GM10266 (cell line): ENCODE results near the gene GYG2.
"Not testable (repeated sequence)": the region's sequence is repeated elsewhere in the genome, so short reads cannot be mapped to it uniquely, and the experiment has no call there.

ENCODE experiments used
- DNase-seq: peaks from one replicate; pipeline ENCODE4 v3.0.0; 2012; ENCODE audit errors: extremely low spot score
- TF ChIP-seq, protein P1 (sequence below): IDR thresholded peaks from 2 replicates; pipeline ENCODE4 v1.5.1; 2012; ENCODE audit warnings: mild to moderate bottlenecking, low read depth; ENCODE audit not compliant: control insufficient read depth, insufficient read depth; ENCODE audit errors: missing control alignments

Gene GYG2

DNA sequence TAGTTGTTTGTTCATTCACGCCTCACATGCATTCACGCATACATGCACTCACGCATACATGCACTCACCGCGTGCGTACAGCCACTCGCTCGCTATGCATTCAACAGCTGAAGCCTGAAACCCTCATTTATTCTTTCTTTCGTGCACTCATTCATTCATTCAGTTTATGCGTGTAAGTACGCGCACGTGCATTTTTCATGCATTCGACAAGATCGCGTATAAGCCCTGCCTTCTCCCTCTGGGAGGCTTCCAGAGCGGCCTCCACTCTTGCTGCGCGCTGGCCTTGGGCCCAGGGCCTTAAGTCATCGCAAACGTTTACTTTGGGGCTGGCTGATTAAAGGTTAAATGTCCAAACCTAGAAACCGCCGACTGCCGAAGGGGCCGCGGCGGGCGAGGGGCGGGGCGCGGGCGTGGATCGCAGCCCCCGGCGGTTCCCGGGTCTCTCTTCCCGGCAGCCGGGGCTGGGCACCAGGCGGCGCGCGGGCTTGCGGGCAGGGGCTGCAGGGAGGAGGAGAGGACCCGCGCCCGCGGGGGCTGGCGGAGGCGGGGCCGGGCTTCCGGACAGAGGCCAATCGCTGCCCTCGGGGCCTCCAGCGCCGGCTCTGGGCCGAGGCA is at the start of gene GYG2:
TSS of gene GYG2 (plus strand) at position 587 of the 615 bp plus-strand sequence. CDS start 1,259 bp downstream, outside the sequence.
- no peak for DNase-seq

DNA sequence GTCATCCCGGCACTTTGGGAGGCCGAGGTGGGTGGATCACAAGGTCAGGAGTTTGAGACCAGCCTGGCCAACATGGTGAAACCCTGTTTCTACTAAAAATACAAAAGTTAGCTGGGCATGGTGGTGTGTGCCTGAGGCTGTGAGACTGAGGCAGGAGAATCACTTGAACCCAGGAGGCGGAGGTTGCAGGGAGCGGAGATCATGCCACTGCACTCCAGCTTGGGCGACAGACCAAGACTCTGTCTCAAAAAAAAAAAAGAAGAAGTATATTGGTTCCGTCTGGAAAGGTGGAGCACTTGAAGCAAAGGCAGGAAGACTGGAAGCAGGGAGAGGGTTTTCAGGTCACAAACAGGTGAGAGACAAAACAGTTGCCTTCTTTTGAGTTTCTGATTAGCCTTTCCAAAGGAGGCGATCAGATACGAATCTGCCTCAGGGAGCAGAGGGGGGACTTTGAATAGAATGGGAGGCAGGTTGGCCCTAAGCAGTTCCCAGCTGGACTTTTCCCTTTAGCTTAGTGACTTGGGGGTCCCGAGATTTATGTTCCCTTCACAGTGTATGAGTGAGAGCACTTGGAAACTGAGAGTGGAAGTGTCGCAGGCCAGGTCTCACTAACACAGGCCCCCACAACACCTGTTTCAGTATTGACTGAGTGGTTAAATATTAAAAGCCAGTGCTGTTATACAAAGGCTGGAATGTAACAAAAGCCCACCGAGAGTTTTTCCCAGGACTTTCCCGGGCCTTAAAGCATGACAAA is 48.1 kb upstream of the GYG2 start:
- not testable (repeated sequence) for DNase-seq

More for the DNA sequence above, at the start of gene GYG2:
- TF ChIP-seq, protein P1, sequence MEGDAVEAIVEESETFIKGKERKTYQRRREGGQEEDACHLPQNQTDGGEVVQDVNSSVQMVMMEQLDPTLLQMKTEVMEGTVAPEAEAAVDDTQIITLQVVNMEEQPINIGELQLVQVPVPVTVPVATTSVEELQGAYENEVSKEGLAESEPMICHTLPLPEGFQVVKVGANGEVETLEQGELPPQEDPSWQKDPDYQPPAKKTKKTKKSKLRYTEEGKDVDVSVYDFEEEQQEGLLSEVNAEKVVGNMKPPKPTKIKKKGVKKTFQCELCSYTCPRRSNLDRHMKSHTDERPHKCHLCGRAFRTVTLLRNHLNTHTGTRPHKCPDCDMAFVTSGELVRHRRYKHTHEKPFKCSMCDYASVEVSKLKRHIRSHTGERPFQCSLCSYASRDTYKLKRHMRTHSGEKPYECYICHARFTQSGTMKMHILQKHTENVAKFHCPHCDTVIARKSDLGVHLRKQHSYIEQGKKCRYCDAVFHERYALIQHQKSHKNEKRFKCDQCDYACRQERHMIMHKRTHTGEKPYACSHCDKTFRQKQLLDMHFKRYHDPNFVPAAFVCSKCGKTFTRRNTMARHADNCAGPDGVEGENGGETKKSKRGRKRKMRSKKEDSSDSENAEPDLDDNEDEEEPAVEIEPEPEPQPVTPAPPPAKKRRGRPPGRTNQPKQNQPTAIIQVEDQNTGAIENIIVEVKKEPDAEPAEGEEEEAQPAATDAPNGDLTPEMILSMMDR: no peak

DNA sequence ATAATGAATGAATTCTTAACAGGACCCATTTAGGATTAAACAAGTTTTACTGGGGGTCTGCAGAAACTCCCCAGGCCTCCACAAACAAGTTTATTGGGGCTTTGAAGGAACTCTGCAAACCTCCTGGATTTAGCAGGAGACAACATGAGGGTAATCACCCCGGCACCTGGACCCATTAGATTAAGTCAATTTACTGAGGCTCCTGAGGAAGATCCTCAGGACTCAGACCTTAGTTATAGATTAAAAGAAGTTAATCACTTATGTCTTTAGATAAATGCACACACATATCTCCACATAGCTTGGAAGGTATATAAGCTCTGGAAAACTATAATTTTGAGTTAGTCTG is 47.5 kb upstream of the GYG2 start:
- TF ChIP-seq, protein P1: no peak
- no peak for DNase-seq

DNA sequence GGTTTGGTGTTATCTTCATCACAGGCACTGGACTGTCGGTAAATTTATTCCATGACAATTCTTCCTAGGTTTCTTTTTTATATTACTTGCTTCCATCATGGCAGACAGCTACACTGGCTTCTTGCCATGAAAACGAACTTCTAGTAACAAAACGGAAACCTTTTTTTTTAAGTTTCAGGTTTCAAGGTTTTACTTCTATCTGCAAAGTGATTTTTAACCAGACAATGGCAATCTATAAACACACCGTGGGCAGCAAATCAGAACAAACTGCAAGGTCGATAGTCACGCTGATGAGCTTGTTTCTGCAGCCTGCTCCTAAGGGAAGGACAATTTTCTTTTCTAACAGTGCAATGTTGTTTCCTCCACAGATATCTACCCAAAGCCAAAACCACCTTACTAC is 47.0 kb upstream of the GYG2 start:
- DNase-seq: no peak
- TF ChIP-seq, protein P1: no peak

DNA sequence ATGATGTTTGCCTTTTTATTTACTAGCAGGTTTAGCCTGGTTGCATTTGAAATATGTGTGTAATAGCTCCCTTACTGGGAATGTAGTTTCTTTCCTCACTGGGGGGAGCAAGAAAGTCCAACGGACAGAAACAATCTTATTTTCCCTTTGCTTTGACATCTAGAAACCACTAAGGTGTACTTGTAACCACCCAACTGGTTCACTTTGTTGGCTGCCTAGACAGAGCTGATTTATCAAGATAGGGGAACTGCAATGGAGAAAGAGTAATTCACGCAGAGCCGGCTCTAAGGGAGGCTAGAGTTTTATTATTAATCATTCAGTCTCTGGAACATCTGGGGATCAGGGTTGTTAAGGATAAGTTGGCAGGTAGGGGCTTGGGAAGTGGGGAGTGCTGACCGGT is 46.6 kb upstream of the GYG2 start:
- no peak for DNase-seq
- TF ChIP-seq, protein P1: no peak

DNA sequence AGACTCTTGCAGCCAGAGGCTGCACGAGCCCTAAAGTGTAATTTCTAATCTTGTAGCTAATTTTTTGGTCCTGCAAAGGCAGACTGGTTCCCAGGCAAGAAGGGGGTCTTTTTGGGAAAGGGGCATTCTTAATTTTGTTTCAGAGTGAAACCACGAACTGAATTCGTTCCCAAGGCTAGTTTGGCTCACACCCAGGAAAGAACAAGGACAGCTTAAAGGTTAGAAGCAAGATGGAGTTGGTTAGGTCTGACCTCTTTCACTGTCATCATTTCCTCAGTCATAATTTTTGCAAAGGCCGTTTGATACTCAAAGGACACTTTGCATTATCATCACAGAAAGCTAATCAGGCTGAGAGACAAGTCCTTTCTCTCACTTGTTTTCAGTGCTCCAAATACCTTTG is 46.0 kb upstream of the GYG2 start:
- DNase-seq: no peak
- TF ChIP-seq, protein P1: no peak

DNA sequence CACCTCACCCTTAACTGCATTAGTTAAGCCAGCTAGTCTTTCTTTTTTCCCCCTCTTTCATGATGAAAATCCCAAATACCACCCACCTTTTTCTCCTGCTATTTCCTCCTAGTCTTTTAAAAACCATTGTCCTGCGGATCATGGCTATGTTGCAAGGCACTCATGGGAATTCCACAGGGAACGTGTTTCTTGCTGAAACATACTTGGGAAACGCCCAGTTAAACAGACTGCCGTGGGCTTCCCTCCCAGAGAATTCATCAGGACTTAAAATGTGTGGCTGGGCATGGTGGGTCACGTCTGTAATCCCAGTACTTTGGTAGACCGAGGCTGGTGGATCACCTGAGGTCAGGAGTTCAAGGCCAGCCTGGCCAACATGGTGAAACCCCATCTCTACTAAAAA is 44.7 kb upstream of the GYG2 start:
- TF ChIP-seq, protein P1: no peak
- DNase-seq: no peak

DNA sequence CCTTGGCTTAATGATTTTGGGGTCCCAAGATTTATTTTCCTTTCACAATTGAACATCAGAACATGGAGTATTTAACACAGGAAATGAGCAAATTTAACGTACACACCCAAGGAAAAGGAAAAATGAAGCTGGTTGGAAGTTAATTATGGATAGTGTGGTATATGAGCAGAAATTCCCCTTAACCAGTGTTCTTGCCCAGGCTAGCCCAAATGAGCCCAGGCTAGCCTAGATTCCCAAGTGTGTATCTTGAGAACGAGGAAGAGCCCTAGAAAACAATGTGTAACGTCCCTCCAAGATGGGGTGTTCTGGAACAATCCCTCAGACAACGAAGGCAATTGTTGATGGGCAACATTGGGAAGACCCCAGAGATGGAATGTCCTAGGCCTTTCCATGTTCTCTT is 43.2 kb upstream of the GYG2 start:
- TF ChIP-seq, protein P1: no peak
- no peak for DNase-seq
